SU-DHL-6 (cell line): ENCODE measurements around the gene KCNK13.

Experiments used
- H2AFZ ChIP-seq: fragments of 200-600 bp; sonication (generic); 2 replicates; pipeline ENCODE4 v1.6.1; 2014; ENCODE audit warnings: low read depth, mild to moderate bottlenecking, moderate library complexity, mixed read lengths, antibody characterized with exemption, low read length; ENCODE audit not compliant: severe bottlenecking
- H3F3A ChIP-seq: fragments of 200-600 bp; shearing (Covaris generic); 2 replicates; pipeline ENCODE4 v1.6.0; 2016; ENCODE audit warnings: antibody characterized with exemption, mild to moderate bottlenecking; ENCODE audit not compliant: insufficient read depth
- H3K27ac ChIP-seq: fragments of 200-600 bp; sonication (generic); 2 replicates; pipeline ENCODE4 v1.5.1; 2016; ENCODE audit warnings: low read depth, mild to moderate bottlenecking, low read length, moderate library complexity, mixed read lengths
- H3K27me3 ChIP-seq: fragments of 200-600 bp; sonication (generic), shearing (Covaris generic); 2 replicates; pipeline ENCODE4 v1.6.0; 2014; ENCODE audit warnings: mild to moderate bottlenecking, low read length
- H3K36me3 ChIP-seq: fragments of 200-600 bp; sonication (generic); 2 replicates; pipeline ENCODE4 v1.6.1; 2014; ENCODE audit warnings: mild to moderate bottlenecking, low read length, mixed read lengths
- H3K4me2 ChIP-seq: fragments of 300-600, 200-600 bp; shearing (Covaris generic), sonication (generic); 2 replicates; pipeline ENCODE4 v1.6.0; 2014; ENCODE audit warnings: low read length, low read depth, mild to moderate bottlenecking; ENCODE audit not compliant: poor library complexity, severe bottlenecking
- H3K4me3 ChIP-seq: fragments of 200-600 bp; sonication (generic); 2 replicates; pipeline ENCODE4 v1.5.1; 2014; ENCODE audit warnings: antibody characterized with exemption, low read length, mild to moderate bottlenecking, mixed read lengths; ENCODE audit not compliant: insufficient read depth, poor library complexity, severe bottlenecking
- H3K79me2 ChIP-seq: fragments of 200-600 bp; sonication (generic); 2 replicates; pipeline ENCODE4 v1.6.1; 2014; ENCODE audit warnings: mild to moderate bottlenecking, low read length, moderate library complexity; ENCODE audit not compliant: insufficient read depth
- H3K9ac ChIP-seq: fragments of 200-600 bp; sonication (generic); 2 replicates; pipeline ENCODE4 v1.7.0; 2014; ENCODE audit warnings: mild to moderate bottlenecking, low read length
- H3K9me2 ChIP-seq: fragments of 200-600 bp; sonication (generic); replicated peaks from 2 replicates; pipeline ENCODE4 v1.6.1; 2014; ENCODE audit warnings: low read length; ENCODE audit not compliant: insufficient read depth
- H3K9me3 ChIP-seq: fragments of 200-600 bp; sonication (generic); 2 replicates; pipeline ENCODE4 v1.6.1; 2014; ENCODE audit warnings: low read length, mixed read lengths; ENCODE audit not compliant: insufficient read depth
- H4K20me1 ChIP-seq: fragments of 200-600 bp; sonication (generic); 2 replicates; pipeline ENCODE4 v1.6.1; 2014; ENCODE audit warnings: low read depth, mild to moderate bottlenecking, antibody characterized with exemption, low read length, moderate library complexity, mixed read lengths
- EZH2phosphoT487 ChIP-seq: fragments of 200-600 bp; sonication (generic), shearing (Covaris generic); conservative IDR thresholded peaks from 2 replicates; pipeline ENCODE4 v1.6.1; 2018; ENCODE audit warnings: mild to moderate bottlenecking, antibody characterized with exemption, low read length, moderate library complexity, mixed read lengths
- TF ChIP-seq, protein P1 (sequence below): fragments of 200-600 bp; sonication (generic); IDR thresholded peaks from one replicate; pipeline ENCODE4 v1.5.1; 2017; ENCODE audit warnings: antibody characterized with exemption, mild to moderate bottlenecking, low read length, moderate library complexity; ENCODE audit not compliant: insufficient read depth, poor library complexity, severe bottlenecking

The KCNK13 gene

DNA sequence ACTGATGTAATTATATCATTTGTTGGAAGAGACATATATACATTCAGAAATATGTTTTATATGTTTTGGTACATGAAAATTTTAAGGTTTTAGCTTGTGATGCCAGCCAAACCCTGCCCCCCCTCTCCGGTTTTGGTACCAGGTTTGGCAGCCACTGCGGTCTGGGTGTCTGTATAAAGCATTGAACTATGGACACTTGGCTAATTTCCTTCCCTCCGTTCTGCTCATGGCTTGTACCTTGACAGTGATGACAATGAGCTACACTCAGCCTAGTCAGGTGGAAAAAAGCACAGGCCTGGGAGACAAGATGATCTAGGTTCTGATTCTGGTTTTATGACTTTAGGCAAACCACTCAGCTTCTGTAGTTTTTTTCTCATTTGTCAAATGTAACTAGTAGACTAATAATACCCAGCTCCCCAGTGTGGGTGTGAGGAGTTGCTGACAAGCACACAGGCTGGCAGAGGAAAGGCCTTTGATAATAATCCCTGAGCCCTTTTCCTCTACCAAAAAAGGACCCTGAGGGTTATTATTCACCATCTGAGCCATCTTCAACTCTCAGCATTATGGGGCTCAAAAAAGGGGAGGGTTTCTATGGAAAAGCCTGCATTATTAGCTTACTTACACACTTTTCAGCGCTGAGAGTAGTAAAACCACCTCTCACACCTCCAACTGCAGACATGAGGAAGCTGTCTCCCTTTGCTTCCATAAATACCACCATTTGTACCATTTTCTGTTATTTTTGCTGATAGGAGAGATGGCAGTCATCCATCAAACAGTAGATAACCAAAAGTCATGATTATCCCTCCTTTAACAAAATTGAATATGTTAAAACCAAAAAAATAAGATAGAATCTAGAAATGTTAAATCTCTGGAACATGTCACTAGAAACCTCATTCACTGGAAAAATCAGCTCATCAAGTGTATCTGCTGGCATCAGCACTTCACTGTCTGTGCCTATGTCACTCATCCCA is 118.3 kb downstream of the KCNK13 start:
- H3F3A ChIP-seq: no peaks in the 10 kb centered on the region
- H3K9me2 ChIP-seq: no peaks in the 10 kb centered on the region
- H2AFZ ChIP-seq: no peak overlapping the region
- H3K36me3 ChIP-seq: no peaks in the 10 kb centered on the region
- H4K20me1 ChIP-seq: no peaks in the 10 kb centered on the region
- no peak for TF ChIP-seq EZH2phosphoT487
- TF ChIP-seq, protein P1, sequence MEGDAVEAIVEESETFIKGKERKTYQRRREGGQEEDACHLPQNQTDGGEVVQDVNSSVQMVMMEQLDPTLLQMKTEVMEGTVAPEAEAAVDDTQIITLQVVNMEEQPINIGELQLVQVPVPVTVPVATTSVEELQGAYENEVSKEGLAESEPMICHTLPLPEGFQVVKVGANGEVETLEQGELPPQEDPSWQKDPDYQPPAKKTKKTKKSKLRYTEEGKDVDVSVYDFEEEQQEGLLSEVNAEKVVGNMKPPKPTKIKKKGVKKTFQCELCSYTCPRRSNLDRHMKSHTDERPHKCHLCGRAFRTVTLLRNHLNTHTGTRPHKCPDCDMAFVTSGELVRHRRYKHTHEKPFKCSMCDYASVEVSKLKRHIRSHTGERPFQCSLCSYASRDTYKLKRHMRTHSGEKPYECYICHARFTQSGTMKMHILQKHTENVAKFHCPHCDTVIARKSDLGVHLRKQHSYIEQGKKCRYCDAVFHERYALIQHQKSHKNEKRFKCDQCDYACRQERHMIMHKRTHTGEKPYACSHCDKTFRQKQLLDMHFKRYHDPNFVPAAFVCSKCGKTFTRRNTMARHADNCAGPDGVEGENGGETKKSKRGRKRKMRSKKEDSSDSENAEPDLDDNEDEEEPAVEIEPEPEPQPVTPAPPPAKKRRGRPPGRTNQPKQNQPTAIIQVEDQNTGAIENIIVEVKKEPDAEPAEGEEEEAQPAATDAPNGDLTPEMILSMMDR: no peak
- H3K9me3 ChIP-seq: no peaks in the 10 kb centered on the region
- H3K9ac ChIP-seq: no peak overlapping the region
- H3K79me2 ChIP-seq: no peaks in the 10 kb centered on the region
- H3K27ac ChIP-seq: no peak overlapping the region
- no peak overlapping the region for H3K4me2 ChIP-seq
- H3K4me3 ChIP-seq: no peak overlapping the region
- no peaks in the 10 kb centered on the region for H3K27me3 ChIP-seq

DNA sequence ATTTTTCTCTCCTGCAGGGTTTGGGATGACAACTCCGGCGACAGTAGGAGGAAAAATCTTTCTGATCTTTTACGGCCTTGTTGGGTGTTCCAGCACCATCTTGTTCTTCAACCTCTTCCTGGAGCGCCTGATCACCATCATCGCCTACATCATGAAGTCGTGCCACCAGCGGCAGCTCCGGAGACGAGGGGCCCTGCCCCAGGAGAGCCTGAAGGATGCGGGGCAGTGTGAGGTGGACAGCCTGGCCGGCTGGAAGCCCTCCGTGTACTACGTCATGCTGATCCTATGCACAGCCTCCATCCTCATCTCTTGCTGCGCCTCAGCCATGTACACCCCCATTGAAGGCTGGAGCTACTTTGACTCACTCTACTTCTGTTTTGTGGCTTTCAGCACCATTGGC is 122.3 kb downstream of the KCNK13 start:
- Histone ChIP-seq H3K9ac (no peak overlapping the region), H3F3A (no peaks in the 10 kb centered on the region), H3K4me2 (no peak overlapping the region), H3K79me2 (no peaks in the 10 kb centered on the region), H2AFZ (no peak overlapping the region), H3K4me3 (no peak overlapping the region), H3K9me2 (no peaks in the 10 kb centered on the region), H3K27ac (no peak overlapping the region), H4K20me1 (no peaks in the 10 kb centered on the region), H3K27me3 (no peaks in the 10 kb centered on the region), H3K9me3 (0 out of 2 replicates have a peak, but pooled peaks cover 6% of the 10 kb centered on the region), H3K36me3 (no peaks in the 10 kb centered on the region)
- TF ChIP-seq, protein P1: no peak
- TF ChIP-seq EZH2phosphoT487: no peak

DNA sequence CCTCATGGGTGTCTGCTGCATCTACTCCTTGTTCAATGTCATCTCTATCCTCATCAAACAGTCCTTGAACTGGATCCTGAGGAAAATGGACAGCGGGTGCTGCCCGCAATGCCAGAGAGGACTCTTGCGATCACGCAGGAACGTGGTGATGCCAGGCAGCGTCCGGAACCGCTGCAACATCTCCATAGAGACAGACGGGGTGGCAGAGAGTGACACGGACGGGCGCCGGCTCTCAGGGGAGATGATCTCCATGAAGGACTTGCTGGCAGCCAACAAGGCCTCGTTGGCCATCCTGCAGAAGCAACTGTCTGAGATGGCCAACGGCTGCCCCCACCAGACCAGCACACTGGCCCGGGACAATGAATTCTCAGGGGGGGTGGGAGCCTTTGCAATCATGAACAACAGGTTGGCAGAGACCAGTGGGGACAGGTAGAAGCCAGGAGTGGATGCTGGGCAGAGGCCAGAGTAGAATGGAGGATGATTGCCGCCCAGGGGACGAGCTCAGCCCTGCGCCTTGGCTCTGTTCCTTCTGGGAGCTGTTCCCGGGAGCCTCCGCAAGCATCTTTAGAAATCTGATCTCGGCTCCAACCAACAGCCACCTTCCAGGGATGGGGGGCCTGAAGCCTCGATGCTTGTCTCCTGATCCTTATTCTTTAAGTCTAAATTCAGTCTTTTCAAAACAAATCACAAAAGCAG is 122.9 kb downstream of the KCNK13 start:
- Histone ChIP-seq H2AFZ (no peak overlapping the region), H3K9me2 (no peaks in the 10 kb centered on the region), H3K36me3 (no peaks in the 10 kb centered on the region), H3K4me2 (no peak overlapping the region), H3K79me2 (no peaks in the 10 kb centered on the region), H3K27me3 (no peaks in the 10 kb centered on the region), H3K4me3 (no peak overlapping the region), H4K20me1 (no peaks in the 10 kb centered on the region), H3K9me3 (0 out of 2 replicates have a peak, but pooled peaks cover 6% of the 10 kb centered on the region), H3K27ac (no peak overlapping the region), H3F3A (no peaks in the 10 kb centered on the region), H3K9ac (no peak overlapping the region)
- TF ChIP-seq, protein P1: no peak
- no peak for TF ChIP-seq EZH2phosphoT487
